NK-92 (cell line): ENCODE measurements around the gene ARVCF.
"Not testable (repeated sequence)": the region's sequence is repeated elsewhere in the genome, so short reads cannot be mapped to it uniquely, and the experiment has no call there.

Source experiments
- DNase-seq: peaks from one replicate; lab custom pipeline; 2025; ENCODE audit not compliant: unreplicated experiment; lab: John Stamatoyannopoulos, UW

ARVCF gene

GRCh38 chr22:19941365-19942082 is 75.1 kb downstream of the ARVCF start, which contains the start of the genes COMT and TXNRD2:
TSS of gene COMT (plus strand) at chr22:19941772. CDS start at chr22:19962527, 20,755 bp downstream.
TSS of gene TXNRD2 (minus strand) at chr22:19941818. CDS start at chr22:19941803, 15 bp downstream.
- no peak for DNase-seq

DNA sequence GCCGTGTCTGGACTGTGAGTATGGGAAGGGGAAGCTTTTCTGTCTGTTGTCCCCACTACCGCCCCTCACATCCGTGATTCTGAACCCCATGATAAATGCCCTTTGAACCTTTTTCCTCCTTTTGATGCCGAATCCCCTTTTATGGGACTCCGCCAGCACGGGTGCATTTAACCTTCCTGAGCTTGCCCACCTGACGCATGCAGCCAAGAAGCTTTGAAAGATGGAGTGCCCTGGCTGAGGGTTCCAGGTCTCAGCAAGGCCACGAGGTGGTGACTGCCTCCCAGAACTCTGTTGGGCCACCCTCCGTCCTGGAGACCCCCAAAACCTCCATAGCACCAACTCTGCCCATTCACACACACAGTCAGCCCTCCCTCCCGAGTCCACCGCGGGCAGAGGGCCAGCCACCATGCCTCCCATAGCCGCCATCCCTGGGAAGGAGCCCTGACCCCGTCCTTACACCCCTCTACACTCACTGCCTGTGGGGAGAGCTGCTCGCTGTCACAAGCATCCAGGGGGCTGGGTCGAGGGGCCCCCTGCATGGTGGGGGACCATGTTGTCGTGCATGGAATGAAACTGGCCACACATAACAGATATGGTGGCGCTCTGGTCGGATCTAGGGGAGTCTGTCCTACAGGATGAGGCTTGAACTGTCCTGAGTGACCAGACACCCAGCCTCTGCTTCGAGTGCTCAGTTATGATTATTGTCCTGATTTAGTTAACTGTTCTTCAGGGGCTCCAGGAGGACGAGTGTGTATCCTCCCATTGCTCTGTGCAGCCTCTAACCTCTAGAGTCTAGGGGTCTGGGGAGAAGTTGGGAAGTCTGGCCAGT is 75.9 kb downstream of the ARVCF start:
- no peak for DNase-seq

- DNase-seq: no peak
These were observed 78.8 kb downstream of the ARVCF start for GRCh38 chr22:19937616-19938473.

DNA sequence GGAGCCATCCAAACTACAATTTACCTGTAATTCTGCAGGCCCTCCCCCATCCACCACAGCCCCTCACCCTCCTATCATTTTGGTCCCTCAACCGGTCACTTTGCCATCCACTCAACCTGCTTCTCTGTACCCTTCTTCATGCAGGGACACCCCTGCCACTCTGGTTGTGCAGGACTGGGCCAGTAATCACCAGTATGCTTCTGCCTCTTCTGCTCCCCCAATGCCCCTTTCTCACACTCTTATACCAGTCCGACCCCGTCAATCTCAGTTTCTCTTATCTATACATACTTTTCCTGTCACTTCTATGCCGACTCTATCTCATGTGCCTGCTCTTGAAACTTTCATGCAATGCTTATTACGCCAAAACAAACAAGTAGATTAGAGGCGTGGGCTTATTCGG is 80.1 kb downstream of the ARVCF start:
- DNase-seq: no peak

GRCh38 chr22:19935123-19935718 is 81.4 kb downstream of the ARVCF start:
- DNase-seq: not testable (repeated sequence)

- no peak for DNase-seq
These were observed 83.0 kb downstream of the ARVCF start for GRCh38 chr22:19933341-19934241.

GRCh38 chr22:19932367-19933206 is 84.0 kb downstream of the ARVCF start:
- DNase-seq: no peak

GRCh38 chr22:19931514-19931913 is 85.1 kb downstream of the ARVCF start:
- no peak for DNase-seq

GRCh38 chr22:19930551-19931486 is 85.8 kb downstream of the ARVCF start:
- no peak for DNase-seq

- no peak for DNase-seq
These were observed 86.8 kb downstream of the ARVCF start for GRCh38 chr22:19929586-19930550.

- no peak for DNase-seq
These were observed 88.4 kb downstream of the ARVCF start for GRCh38 chr22:19928207-19928606.

- DNase-seq: no peak
These were observed 88.9 kb downstream of the ARVCF start for GRCh38 chr22:19927696-19928095.

DNA sequence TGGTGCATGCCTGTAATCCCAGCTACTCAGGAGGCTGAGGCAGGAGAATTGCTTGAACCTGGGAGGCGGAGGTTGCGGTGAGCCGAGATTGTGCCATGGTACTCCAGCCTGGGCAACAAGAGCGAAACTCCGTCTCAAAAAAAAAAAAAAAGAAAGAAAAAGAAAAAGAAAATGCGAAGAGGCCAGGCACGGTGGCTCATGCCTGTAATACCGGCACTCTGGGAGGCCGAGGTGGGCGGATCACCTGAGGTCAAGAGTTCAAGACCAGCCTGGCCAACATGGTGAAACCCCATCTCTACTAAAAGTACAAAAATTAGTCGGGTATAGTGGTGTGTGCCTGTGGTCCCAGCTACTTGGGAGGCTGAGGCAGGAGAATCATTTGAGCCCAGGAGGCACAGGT is 90.6 kb downstream of the ARVCF start:
- DNase-seq: not testable (repeated sequence)

DNA sequence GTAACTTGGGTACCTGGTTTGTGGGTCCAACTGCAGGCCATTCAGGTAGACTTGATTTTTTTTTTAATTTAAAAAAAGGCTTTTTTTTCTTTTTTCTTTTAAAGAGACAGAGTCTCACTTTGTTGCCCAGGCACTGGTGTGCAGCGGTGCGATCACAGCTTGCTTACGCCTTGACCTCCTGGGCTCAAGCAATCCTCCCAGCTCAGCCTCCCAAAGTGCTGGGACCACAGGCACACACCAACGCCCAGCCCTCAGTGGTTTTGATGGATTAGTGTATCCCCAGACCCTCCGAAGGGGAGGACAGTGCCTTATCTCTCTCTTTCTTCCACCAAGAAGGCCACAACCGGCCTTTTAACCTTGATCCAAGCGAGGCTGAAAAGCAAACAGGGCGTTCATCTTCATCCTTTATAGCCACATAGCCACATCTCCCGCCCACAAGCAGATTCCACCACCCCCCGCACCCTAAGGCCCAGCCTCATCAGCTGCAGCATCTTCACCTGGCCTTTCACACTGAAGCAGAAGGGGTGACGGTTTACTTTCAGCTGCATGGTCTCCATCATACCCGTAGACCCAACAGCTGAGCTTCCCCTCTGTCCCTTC is 92.6 kb downstream of the ARVCF start:
- DNase-seq: no peak

GRCh38 chr22:19921544-19922081 is 95.0 kb downstream of the ARVCF start:
- no peak for DNase-seq
